ENCODE data around the gene RBM47. TPM values are rescaled to one million over a fixed set of nuclear protein-coding genes. Genes with fewer than 3 reads are reported as not detected.
"Not testable (repeated sequence)": the region's sequence is repeated elsewhere in the genome, so short reads cannot be mapped to it uniquely, and the experiment has no call there.

RBM47 gene
- polyA plus RNA-seq, 3 donors, result 79.5 to 101 (median 92.8) TPM

DNA sequence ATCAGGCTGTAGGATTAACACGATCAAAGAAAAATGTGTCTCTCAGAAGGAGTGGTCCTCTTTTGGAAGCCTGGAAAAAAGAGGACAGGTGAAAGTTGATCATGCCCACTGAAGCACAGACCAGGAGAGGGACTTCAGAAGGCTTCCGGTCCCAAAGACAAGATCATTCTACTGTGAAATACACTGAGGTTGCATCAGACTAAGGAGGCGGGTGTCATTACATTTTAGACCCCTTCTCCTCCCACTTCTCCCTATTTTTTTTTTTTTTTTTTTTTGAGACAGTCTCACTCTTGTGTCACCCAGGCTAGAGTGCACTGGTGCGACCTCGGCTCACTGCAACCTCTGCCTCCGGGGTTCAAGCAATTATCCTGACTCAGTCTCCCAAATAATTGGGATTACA, 67.5 kb downstream of the RBM47 start:
- Histone ChIP-seq H3K79me2 (ENCODE audit: insufficient read depth, low read length) (peaks cover 100% of the 10 kb centered on the region), H3K27ac (ENCODE audit: low read depth in 1 of 2, low read length in 2 of 2) (peak overlapping the region; percentile 88 to 98), H2AFZ (ENCODE audit: insufficient read depth, low read depth, low read length, poor library complexity, severe bottlenecking) (no peak overlapping the region), H3K4me1 (ENCODE audit: control insufficient read depth in 1 of 2, insufficient read depth in 2 of 2, low read length in 2 of 2) (peaks cover 86 to 94% of the 10 kb centered on the region in 2 donors), H4K20me1 (ENCODE audit: insufficient read depth, low read length) (peaks cover 39% of the 10 kb centered on the region), H3K9ac (ENCODE audit: insufficient read depth, low read length, poor library complexity, severe bottlenecking) (peak overlapping the region; percentile 67), H3K4me2 (replicated peaks; ENCODE audit: extremely low read depth, low read length, poor library complexity, severe bottlenecking) (peak overlapping the region; percentile 0), H3K36me3 (replicated peaks in 1 of 2; ENCODE audit: control insufficient read depth in 1 of 2, insufficient read depth in 2 of 2, low read length in 2 of 2) (peaks cover 0 to 6% of the 10 kb centered on the region in 2 donors), H3K4me3 (replicated peaks in 1 of 3; ENCODE audit: low read depth in 2 of 3, low read length in 3 of 3) (no peak overlapping the region), H3K9me3 (replicated peaks in 1 of 2; ENCODE audit: control insufficient read depth in 1 of 2, insufficient read depth in 1 of 2, low read length in 2 of 2) (no peaks in the 10 kb centered on the region), H3K27me3 (ENCODE audit: control insufficient read depth in 2 of 2, insufficient read depth in 2 of 2, low read length in 2 of 2) (no peaks in the 10 kb centered on the region)
- 13% methylated on average over 5 of the region's 6 CpGs for WGBS (ENCODE audit: insufficient coverage)
- H3K4me3 Mint-ChIP-seq, result peak overlapping the region; percentile 45 to 46
- intact Hi-C loops (cut with micrococcal nuclease), result loop anchor here (2.0 to 10.0 kb wide), 2 partner anchors 15 to 163 kb away; no protein-coding TSS in a partner anchor
- peaks cover 29 to 45% of the 10 kb centered on the region in 2 donors for H3K36me3 Mint-ChIP-seq
- H3K9me3 Mint-ChIP-seq, result no peaks in the 10 kb centered on the region
- peak overlapping the region; percentile 96 to 99 (median 98) for H3K27ac Mint-ChIP-seq
- peak; percentile 82 to 89 (median 88) for DNase-seq
- peaks cover 87% of the 10 kb centered on the region for H3K4me1 Mint-ChIP-seq
- TF ChIP-seq, protein P1, sequence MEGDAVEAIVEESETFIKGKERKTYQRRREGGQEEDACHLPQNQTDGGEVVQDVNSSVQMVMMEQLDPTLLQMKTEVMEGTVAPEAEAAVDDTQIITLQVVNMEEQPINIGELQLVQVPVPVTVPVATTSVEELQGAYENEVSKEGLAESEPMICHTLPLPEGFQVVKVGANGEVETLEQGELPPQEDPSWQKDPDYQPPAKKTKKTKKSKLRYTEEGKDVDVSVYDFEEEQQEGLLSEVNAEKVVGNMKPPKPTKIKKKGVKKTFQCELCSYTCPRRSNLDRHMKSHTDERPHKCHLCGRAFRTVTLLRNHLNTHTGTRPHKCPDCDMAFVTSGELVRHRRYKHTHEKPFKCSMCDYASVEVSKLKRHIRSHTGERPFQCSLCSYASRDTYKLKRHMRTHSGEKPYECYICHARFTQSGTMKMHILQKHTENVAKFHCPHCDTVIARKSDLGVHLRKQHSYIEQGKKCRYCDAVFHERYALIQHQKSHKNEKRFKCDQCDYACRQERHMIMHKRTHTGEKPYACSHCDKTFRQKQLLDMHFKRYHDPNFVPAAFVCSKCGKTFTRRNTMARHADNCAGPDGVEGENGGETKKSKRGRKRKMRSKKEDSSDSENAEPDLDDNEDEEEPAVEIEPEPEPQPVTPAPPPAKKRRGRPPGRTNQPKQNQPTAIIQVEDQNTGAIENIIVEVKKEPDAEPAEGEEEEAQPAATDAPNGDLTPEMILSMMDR (IDR thresholded peaks at IDR 0.05), result no peak
- peaks cover 1 to 3% (median 1%) of the 10 kb centered on the region in 3 donors for H3K27me3 Mint-ChIP-seq (ENCODE audit: low read depth in 3 of 3)

- H3K79me2 ChIP-seq (ENCODE audit: insufficient read depth, low read length), result peaks cover 100% of the 10 kb centered on the region
- 100% methylated on average over 1 of the region's 7 CpGs for WGBS (ENCODE audit: insufficient coverage)
Measured at GRCh38 chr4:40561543-40562177, 68.0 kb downstream of the RBM47 start.

More at GRCh38 chr4:40561543-40562177, 68.0 kb downstream of the RBM47 start:
- peak; percentile 60 to 85 (median 84) for DNase-seq
- H3K4me3 ChIP-seq (replicated peaks in 1 of 3; ENCODE audit: low read depth in 2 of 3, low read length in 3 of 3); H3K9me3 ChIP-seq (replicated peaks in 1 of 2; ENCODE audit: control insufficient read depth in 1 of 2, insufficient read depth in 1 of 2, low read length in 2 of 2); H3K4me3 Mint-ChIP-seq; H3K27me3 Mint-ChIP-seq (ENCODE audit: low read depth in 3 of 3); H3K9me3 Mint-ChIP-seq; H3K27me3 ChIP-seq (ENCODE audit: control insufficient read depth in 2 of 2, insufficient read depth in 2 of 2, low read length in 2 of 2); H3K36me3 ChIP-seq (replicated peaks in 1 of 2; ENCODE audit: control insufficient read depth in 1 of 2, insufficient read depth in 2 of 2, low read length in 2 of 2); H2AFZ ChIP-seq (ENCODE audit: insufficient read depth, low read depth, low read length, poor library complexity, severe bottlenecking): not testable (repeated sequence)
- peak overlapping the region; percentile 96 to 99 (median 98) for H3K27ac Mint-ChIP-seq
- Histone ChIP-seq H3K4me1 (ENCODE audit: control insufficient read depth in 1 of 2, insufficient read depth in 2 of 2, low read length in 2 of 2) (peaks cover 87 to 100% of the 10 kb centered on the region in 2 donors), H3K9ac (ENCODE audit: insufficient read depth, low read length, poor library complexity, severe bottlenecking) (peak overlapping the region; percentile 67), H4K20me1 (ENCODE audit: insufficient read depth, low read length) (peaks cover 44% of the 10 kb centered on the region), H3K4me2 (replicated peaks; ENCODE audit: extremely low read depth, low read length, poor library complexity, severe bottlenecking) (peak overlapping the region; percentile 0), H3K27ac (ENCODE audit: low read depth in 1 of 2, low read length in 2 of 2) (peak overlapping the region; percentile 88 to 98)
- peaks cover 87% of the 10 kb centered on the region for H3K4me1 Mint-ChIP-seq
- H3K36me3 Mint-ChIP-seq, result peaks cover 34 to 43% of the 10 kb centered on the region in 2 donors
- intact Hi-C loops (cut with micrococcal nuclease), result loop anchor here (2.0 to 10.0 kb wide), 2 partner anchors 15 to 163 kb away; no protein-coding TSS in a partner anchor

All from CD14-positive monocyte (primary cell).